PC-3 (cell line): ENCODE results near the gene JRKL. TPM values are rescaled to one million over a fixed set of nuclear protein-coding genes. Genes with fewer than 3 reads are reported as not detected.

Experiments used
- ATAC-seq: fragments of 200-7000 bp; cut with Tn5 transposase; 2 replicates; pipeline ENCODE4 v1.9.1; 2020; ENCODE audit warnings: mild to moderate bottlenecking, moderate library complexity
- Bru-seq: library from RNA; stranded (reverse); fragments of 400-500 nt; gene quantifications from one replicate; lab custom pipeline; 2021; lab: Mats Ljungman, UMichigan
- BruChase-seq, 2 experiments: library from RNA; stranded (reverse); fragments of 400-500 nt; gene quantifications; one replicate each; lab custom pipeline; 2021; lab: Mats Ljungman, UMichigan
- BruUV-seq: library from RNA; stranded (reverse); fragments of 400-500 nt; replicated peaks from 2 replicates; lab custom pipeline; 2021; lab: Mats Ljungman, UMichigan
- CTCF ChIA-PET: fragments of 300-600 bp; sonication (Branson Sonifier 250); formaldehyde crosslinking; loops from one replicate; lab custom pipeline; 2022; ENCODE audit warnings: antibody characterized with exemption; lab: Charles Lee
- POLR2A ChIA-PET: fragments of 300-600 bp; sonication (Branson Sonifier 250); formaldehyde crosslinking; loops from one replicate; lab custom pipeline; 2022; ENCODE audit warnings: antibody characterized with exemption; ENCODE audit not compliant: unreplicated experiment; lab: Charles Lee
- DNase-seq: peaks from one replicate; pipeline ENCODE4 v3.0.0-alpha.2; 2015
- H2AFZ ChIP-seq: fragments of 300-600 bp; sonication (generic); 2 replicates; pipeline ENCODE4 v1.6.0; 2016; ENCODE audit warnings: antibody characterized with exemption, low read length
- H3F3A ChIP-seq: fragments of 300-600 bp; sonication (generic); one replicate; pipeline ENCODE4 v1.6.0; 2017; ENCODE audit warnings: antibody characterized with exemption, low read length, control low read depth, mild to moderate bottlenecking; ENCODE audit not compliant: unreplicated experiment
- H3K27ac ChIP-seq: fragments of 300-600 bp; sonication (generic); 2 replicates; pipeline ENCODE4 v1.5.1; 2016; ENCODE audit warnings: mild to moderate bottlenecking, low read length
- H3K27me3 ChIP-seq: fragments of 300-600 bp; sonication (generic); 2 replicates; pipeline ENCODE4 v1.6.1; 2016; ENCODE audit warnings: low read length, mixed read lengths
- H3K36me3 ChIP-seq: fragments of 300-600 bp; sonication (generic); 2 replicates; pipeline ENCODE4 v1.6.1; 2016; ENCODE audit warnings: low read depth, mixed run types, low read length, mixed read lengths
- H3K4me1 ChIP-seq: fragments of 300-600 bp; sonication (generic); 2 replicates; pipeline ENCODE4 v1.5.1; 2016; ENCODE audit warnings: low read length; ENCODE audit not compliant: insufficient read depth
- H3K4me2 ChIP-seq: fragments of 300-600 bp; sonication (generic); 2 replicates; pipeline ENCODE4 v1.6.0; 2016; ENCODE audit warnings: low read length
- H3K4me3 ChIP-seq: fragments of 300-600 bp; sonication (generic); 2 replicates; pipeline ENCODE4 v1.5.1; 2016; ENCODE audit warnings: mild to moderate bottlenecking, low read length, mixed read lengths
- H3K79me2 ChIP-seq: fragments of 300-600 bp; sonication (generic); 2 replicates; pipeline ENCODE4 v1.6.1; 2017; ENCODE audit warnings: low read length, mixed read lengths
- H3K9ac ChIP-seq: fragments of 300-600 bp; sonication (generic); 2 replicates; pipeline ENCODE4 v1.6.0; 2016; ENCODE audit warnings: mild to moderate bottlenecking, low read length
- H3K9me2 ChIP-seq: fragments of 300-600 bp; sonication (generic); replicated peaks from 2 replicates; pipeline ENCODE4 v1.6.1; 2016; ENCODE audit warnings: mixed run types, low read length, mixed read lengths
- H3K9me3 ChIP-seq: fragments of 300-600 bp; sonication (generic); 2 replicates; pipeline ENCODE4 v1.6.1; 2016; ENCODE audit warnings: low read length, mixed read lengths
- H4K20me1 ChIP-seq: fragments of 300-600 bp; sonication (generic); 2 replicates; pipeline ENCODE4 v1.6.1; 2016; ENCODE audit warnings: low read length, mixed read lengths
- CTCF ChIP-seq: fragments of 300-600 bp; sonication (generic); conservative IDR thresholded peaks from 2 replicates; pipeline ENCODE4 v1.5.1; 2017; ENCODE audit warnings: antibody characterized with exemption, low read depth, mild to moderate bottlenecking, low read length
- EZH2 ChIP-seq: fragments of 300-600 bp; sonication (generic); IDR thresholded peaks from one replicate; pipeline ENCODE4 v1.6.1; 2017; ENCODE audit warnings: antibody characterized with exemption, mild to moderate bottlenecking, low read length; ENCODE audit not compliant: unreplicated experiment
- EZH2phosphoT487 ChIP-seq: fragments of 300-600 bp; sonication (generic); IDR thresholded peaks from 2 replicates; pipeline ENCODE4 v1.6.1; 2018; ENCODE audit warnings: mild to moderate bottlenecking, antibody characterized with exemption, low read length, borderline replicate concordance
- intact Hi-C: fragments of 100-400 bp; cut with micrococcal nuclease; formaldehyde crosslinking; loops from 2 replicates; pipeline ENCODE4 v1.9.0; 2023
- long read RNA-seq: library from polyadenylated mRNA; unstranded; transcript quantifications from one replicate; pipeline ENCODE4 v2.0.0, GENCODE V29; 2021; ENCODE audit not compliant: unreplicated experiment
- total RNA-seq: library from RNA; depleted of rRNA; stranded (reverse); fragments of >200 nt; gene quantifications from 2 replicates; pipeline ENCODE4 v1.2.3, GENCODE V29; 2014; rRNA removed

Gene JRKL
- total RNA-seq: 4.7 and 5.1 TPM in 2 replicates
- percentile 90 among the genes with signal in this experiment for Bru-seq, nascent RNA
- percentile 86 among the genes with signal in this experiment for BruChase-seq, experiment 1, labeled RNA remaining after a 6-hour chase
- BruChase-seq, experiment 2, labeled RNA remaining after a 2-hour chase: percentile 94 among the genes with signal in this experiment
- long read RNA-seq, transcript JRKL-201 (2 exons, 2,855 nt): major isoform, 10 of 30 reads
- long read RNA-seq, partial matches to known transcripts: 0 of 30 reads
- long read RNA-seq, other reads (novel, unspliced or antisense): 20 of 30 reads

- H3F3A ChIP-seq: peaks cover 3% of the 10 kb centered on the region
- no peaks in the 10 kb centered on the region for H3K27me3 ChIP-seq
- H3K36me3 ChIP-seq: no peaks in the 10 kb centered on the region
- ATAC-seq (peak; percentile 91), DNase-seq (peak; percentile 99)
- H3K9me3 ChIP-seq: no peaks in the 10 kb centered on the region
- peak within 1 kb of the TSS; percentile 86 for H3K9ac ChIP-seq
- CTCF ChIA-PET: interaction anchor here (0.5 to 1.6 kb wide), 10 partner anchors 29 to 568 kb away, joined by 3 to 11 read pairs (median 4); partner anchors contain the start of gene MAML2
- intact Hi-C loops: loop anchor here (1.0 to 5.0 kb wide), 6 partner anchors 47 to 600 kb away; partner anchors contain the start of genes CEP57 and MAML2
- peak within 1 kb of the TSS; percentile 56 for H3K27ac ChIP-seq
- no TSS peak for BruUV-seq
- POLR2A ChIA-PET: interaction anchor here (0.5 to 1.2 kb wide), 15 partner anchors 10 to 1323 kb away, joined by 3 to 31 read pairs (median 6); partner anchors contain the start of gene MAML2
- H3K79me2 ChIP-seq: peaks cover 61% of the 10 kb centered on the region
- H3K4me3 ChIP-seq: peak within 1 kb of the TSS; percentile 89
- no peak for TF ChIP-seq EZH2
- no peak for TF ChIP-seq EZH2phosphoT487
- TF ChIP-seq CTCF: no peak
- H3K4me2 ChIP-seq: peak within 1 kb of the TSS; percentile 92
- no peaks in the 10 kb centered on the region for H3K9me2 ChIP-seq
- no peaks in the 10 kb centered on the region for H4K20me1 ChIP-seq
- peak within 1 kb of the TSS; percentile 90 for H2AFZ ChIP-seq
- peaks cover 45% of the 10 kb centered on the region for H3K4me1 ChIP-seq
Measured at GRCh38 chr11:96389720-96390487, at the start of gene JRKL, which contains the start of gene CCDC82. JRKL (plus strand) TSS chr11:96390013; CDS start chr11:96390650, 637 bp downstream. CCDC82 (minus strand) TSS chr11:96389912; CDS start chr11:96384747, 5,165 bp downstream.

- peaks cover under 1% of the 10 kb centered on the region; the same call in 1 of the 2 replicates for H3K36me3 ChIP-seq
- TSS peak; percentile 0 for BruUV-seq
- no peak overlapping the region for H3K9ac ChIP-seq
- no peaks in the 10 kb centered on the region for H3K9me2 ChIP-seq
- no peak for DNase-seq
- ChIA-PET CTCF (no interaction called here), POLR2A (interaction anchor here (0.6 kb wide), 1 partner anchor 82 kb away, joined by 6 read pairs; no protein-coding TSS in a partner anchor)
- TF ChIP-seq EZH2phosphoT487 (no peak), EZH2 (no peak), CTCF (no peak)
- H3K9me3 ChIP-seq: no peaks in the 10 kb centered on the region
- H3K4me1 ChIP-seq: peaks cover 42% of the 10 kb centered on the region
- H3K27me3 ChIP-seq: no peaks in the 10 kb centered on the region
- peak overlapping the region; percentile 89; the same call in 1 of the 2 replicates for H3K4me3 ChIP-seq
- H2AFZ ChIP-seq: no peak overlapping the region
- intact Hi-C loops: loop anchor here (5.0 kb wide), 4 partner anchors 83 to 193 kb away; no protein-coding TSS in a partner anchor
- ATAC-seq: no peak
- peak overlapping the region; percentile 90 for H3K4me2 ChIP-seq
- peaks cover 72% of the 10 kb centered on the region for H3K79me2 ChIP-seq
- no peaks in the 10 kb centered on the region for H3F3A ChIP-seq
- H4K20me1 ChIP-seq: no peaks in the 10 kb centered on the region
- no peak overlapping the region for H3K27ac ChIP-seq
Measured at GRCh38 chr11:96340555-96340885, 49.3 kb upstream of the JRKL start.
